Suprapubic skin (tissue), 4 donors: ENCODE data around the gene RNF175. TPM values are rescaled to one million over a fixed set of nuclear protein-coding genes. Genes with fewer than 3 reads are reported as not detected.
"Not testable (repeated sequence)": the region's sequence is repeated elsewhere in the genome, so short reads cannot be mapped to it uniquely, and the experiment has no call there.

Source experiments
- DNase-seq, 2 donors: peaks; one replicate each; pipeline ENCODE4 v3.0.0-alpha.2; 2019; ENCODE audit warnings: low spot score in 2 of 2
- H3K27ac ChIP-seq: fragments of 200-600 bp; sonication (generic); one replicate; pipeline ENCODE4 v1.5.1; 2019
- H3K27me3 ChIP-seq: fragments of 200-600 bp; sonication (generic); one replicate; pipeline ENCODE4 v1.5.1; 2019
- H3K36me3 ChIP-seq: fragments of 200-600 bp; sonication (generic); one replicate; pipeline ENCODE4 v1.5.1; 2019
- H3K4me1 ChIP-seq: fragments of 200-600 bp; sonication (generic); one replicate; pipeline ENCODE4 v1.5.1; 2019
- H3K4me3 ChIP-seq: fragments of 200-600 bp; sonication (generic); one replicate; pipeline ENCODE4 v1.5.1; 2019; ENCODE audit warnings: mild to moderate bottlenecking
- H3K9me3 ChIP-seq: fragments of 200-600 bp; sonication (generic); one replicate; pipeline ENCODE4 v1.5.1; 2019
- EP300 ChIP-seq: sonication (generic); formaldehyde crosslinking; IDR thresholded peaks from one replicate; pipeline ENCODE4 v1.6.1; 2017; ENCODE audit warnings: antibody characterized with exemption
- POLR2A ChIP-seq, 2 donors: fragments of 450-650 bp; IDR thresholded peaks; one replicate each; pipeline ENCODE4 v1.6.1; 2017; ENCODE audit warnings: antibody characterized with exemption in 2 of 2, mild to moderate bottlenecking in 2 of 2, moderate library complexity in 2 of 2
- POLR2AphosphoS5 ChIP-seq, 3 donors: sonication (generic); formaldehyde crosslinking; IDR thresholded peaks; one replicate each; pipeline ENCODE4 v1.6.1; 2017; ENCODE audit warnings: antibody characterized with exemption in 3 of 3
- WGBS: methylation state at CpG from one replicate; pipeline ENCODE4 v1.1.5; 2018; 5-methylcytosine and 5-hydroxymethylcytosine counted together
- total RNA-seq, 4 donors: library from RNA; depleted of rRNA; stranded (reverse); fragments of >200 nt; gene quantifications; one replicate each; pipeline ENCODE4 v1.1.0, GENCODE V29; 2016
- TF ChIP-seq, protein P1 (sequence below), 2 donors: fragments of 200-600 bp in 1 of 2; fragments of 450-650 bp in 1 of 2; sonication (generic) in 1 of 2; IDR thresholded peaks; one replicate each; pipeline ENCODE4 v1.5.1; 2016 to 2019; ENCODE audit warnings: antibody characterized with exemption in 2 of 2, mild to moderate bottlenecking in 1 of 2, moderate library complexity in 1 of 2

The RNF175 gene
- total RNA-seq, 4 donors from 2014 or later, result not detected

DNA sequence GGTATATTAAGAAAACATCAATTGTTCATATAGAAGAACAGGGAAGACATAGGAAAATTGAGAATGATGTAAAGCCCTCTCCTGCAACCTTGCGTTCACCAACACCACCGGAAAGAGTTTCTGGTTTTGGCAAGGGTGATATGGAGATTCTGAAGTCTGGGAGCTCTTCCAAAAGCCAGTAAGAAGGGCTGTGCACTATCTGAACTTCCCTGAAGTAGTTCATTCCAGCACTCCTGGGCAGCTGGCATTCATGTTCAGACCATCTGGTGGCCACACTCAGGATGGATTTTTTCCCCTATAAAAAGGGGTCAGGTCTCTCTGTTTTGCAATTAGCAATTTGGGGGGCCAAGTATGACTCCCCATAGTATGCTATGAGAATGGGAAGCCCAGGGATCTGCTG is 91.2 kb downstream of the RNF175 start:
- Histone ChIP-seq H3K27me3 (no peaks in the 10 kb centered on the region), H3K27ac (no peak overlapping the region), H3K9me3 (no peaks in the 10 kb centered on the region), H3K4me3 (no peak overlapping the region), H3K4me1 (no peaks in the 10 kb centered on the region), H3K36me3 (no peaks in the 10 kb centered on the region)
- WGBS, result 54% methylated on average over 2 of the region's 2 CpGs
- no peak for TF ChIP-seq POLR2A (IDR thresholded peaks at IDR 0.05)
- no peak for TF ChIP-seq EP300
- TF ChIP-seq, protein P1, sequence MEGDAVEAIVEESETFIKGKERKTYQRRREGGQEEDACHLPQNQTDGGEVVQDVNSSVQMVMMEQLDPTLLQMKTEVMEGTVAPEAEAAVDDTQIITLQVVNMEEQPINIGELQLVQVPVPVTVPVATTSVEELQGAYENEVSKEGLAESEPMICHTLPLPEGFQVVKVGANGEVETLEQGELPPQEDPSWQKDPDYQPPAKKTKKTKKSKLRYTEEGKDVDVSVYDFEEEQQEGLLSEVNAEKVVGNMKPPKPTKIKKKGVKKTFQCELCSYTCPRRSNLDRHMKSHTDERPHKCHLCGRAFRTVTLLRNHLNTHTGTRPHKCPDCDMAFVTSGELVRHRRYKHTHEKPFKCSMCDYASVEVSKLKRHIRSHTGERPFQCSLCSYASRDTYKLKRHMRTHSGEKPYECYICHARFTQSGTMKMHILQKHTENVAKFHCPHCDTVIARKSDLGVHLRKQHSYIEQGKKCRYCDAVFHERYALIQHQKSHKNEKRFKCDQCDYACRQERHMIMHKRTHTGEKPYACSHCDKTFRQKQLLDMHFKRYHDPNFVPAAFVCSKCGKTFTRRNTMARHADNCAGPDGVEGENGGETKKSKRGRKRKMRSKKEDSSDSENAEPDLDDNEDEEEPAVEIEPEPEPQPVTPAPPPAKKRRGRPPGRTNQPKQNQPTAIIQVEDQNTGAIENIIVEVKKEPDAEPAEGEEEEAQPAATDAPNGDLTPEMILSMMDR (IDR thresholded peaks at IDR 0.05), result no peak
- TF ChIP-seq POLR2AphosphoS5 (IDR thresholded peaks at IDR 0.05), result no peak
- no peak for DNase-seq

GRCh38 chr4:153666505-153666904 is 93.3 kb downstream of the RNF175 start:
- H3K27me3 ChIP-seq, result not testable (repeated sequence)

DNA sequence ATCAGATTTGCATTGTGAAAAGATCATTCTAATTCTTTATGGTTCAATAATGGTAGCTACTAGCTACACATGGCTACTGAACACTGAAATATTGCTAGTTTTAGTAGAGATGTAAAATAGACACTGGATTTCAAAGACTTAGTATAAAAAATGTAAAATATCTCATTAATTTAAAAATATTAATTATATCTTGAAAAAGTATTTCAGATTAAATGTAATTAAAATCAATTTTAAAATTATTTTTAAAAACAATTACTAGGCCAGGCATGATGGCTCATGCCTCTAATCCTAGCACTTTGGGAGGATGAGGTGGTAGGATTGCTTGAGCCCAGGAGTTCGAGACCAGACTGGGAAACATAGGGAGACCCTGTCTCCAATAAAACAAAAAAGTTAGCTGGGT is 96.2 kb downstream of the RNF175 start:
- peaks cover 14% of the 10 kb centered on the region for H3K4me1 ChIP-seq
- TF ChIP-seq POLR2A (IDR thresholded peaks at IDR 0.05) (no peak), POLR2AphosphoS5 (IDR thresholded peaks at IDR 0.05) (no peak), EP300 (no peak)
- TF ChIP-seq, protein P1 (IDR thresholded peaks at IDR 0.05), result no peak
- H3K27ac ChIP-seq, result no peak overlapping the region
- WGBS, result 92% methylated on average over 1 of the region's 1 CpG
- no peak for DNase-seq
- no peaks in the 10 kb centered on the region for H3K9me3 ChIP-seq
- H3K36me3 ChIP-seq, result no peaks in the 10 kb centered on the region
- no peak overlapping the region for H3K4me3 ChIP-seq
- H3K27me3 ChIP-seq, result no peaks in the 10 kb centered on the region

More at GRCh38 chr4:153666505-153666904, 93.3 kb downstream of the RNF175 start:
- 76% methylated on average over 1 of the region's 1 CpG for WGBS
- H3K4me1 ChIP-seq, H3K9me3 ChIP-seq, DNase-seq, H3K4me3 ChIP-seq, H3K36me3 ChIP-seq, H3K27ac ChIP-seq: not testable (repeated sequence)

DNA sequence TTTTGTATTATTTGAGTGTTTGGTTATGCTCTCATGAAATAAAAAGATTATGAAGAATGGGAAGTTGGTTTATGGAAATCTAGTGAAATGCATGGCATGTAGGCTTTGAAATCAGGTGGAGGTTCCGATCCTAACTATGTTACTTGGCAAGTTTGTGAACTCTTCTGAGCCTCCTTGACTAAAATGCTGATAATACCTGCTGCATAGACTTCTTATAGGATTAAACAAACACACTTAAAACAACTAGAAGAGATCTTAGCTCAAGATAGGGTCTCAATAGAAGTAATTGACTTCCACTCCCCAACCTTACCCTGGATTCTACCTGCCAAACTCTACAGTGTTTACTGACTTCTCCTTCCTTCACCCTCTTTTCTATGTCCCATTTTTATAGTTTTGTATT is 97.9 kb downstream of the RNF175 start:
- TF ChIP-seq EP300 (no peak), POLR2AphosphoS5 (IDR thresholded peaks at IDR 0.05) (no peak), POLR2A (IDR thresholded peaks at IDR 0.05) (no peak)
- TF ChIP-seq, protein P1 (IDR thresholded peaks at IDR 0.05), result no peak

GRCh38 chr4:153661215-153661822 is 98.5 kb downstream of the RNF175 start:
- H3K4me3 ChIP-seq, result no peak overlapping the region
- 57% methylated on average over 6 of the region's 6 CpGs for WGBS
- DNase-seq, result no peak
- peak overlapping the region; percentile 24 for H3K27ac ChIP-seq
- TF ChIP-seq POLR2A (IDR thresholded peaks at IDR 0.05) (no peak), POLR2AphosphoS5 (IDR thresholded peaks at IDR 0.05) (peak in 2 of 3 donors; percentile 87 to 99), EP300 (no peak)
- TF ChIP-seq, protein P1 (IDR thresholded peaks at IDR 0.05), result no peak
- H3K27me3 ChIP-seq, result no peaks in the 10 kb centered on the region
- H3K9me3 ChIP-seq, result no peaks in the 10 kb centered on the region
- H3K36me3 ChIP-seq, result no peaks in the 10 kb centered on the region
- H3K4me1 ChIP-seq, result peaks cover 19% of the 10 kb centered on the region

More for the DNA sequence above, 97.9 kb downstream of the RNF175 start:
- Histone ChIP-seq H3K4me3 (no peak overlapping the region), H3K27ac (peak overlapping the region; percentile 24), H3K4me1 (peaks cover 14% of the 10 kb centered on the region), H3K36me3 (no peaks in the 10 kb centered on the region), H3K9me3 (no peaks in the 10 kb centered on the region), H3K27me3 (no peaks in the 10 kb centered on the region)
- no peak for DNase-seq
- 88% methylated on average over 1 of the region's 1 CpG for WGBS

Other genes with a start within 250 kb of the RNF175 start
- gene TLR2, start 75.7 kb downstream of the RNF175 start, total RNA-seq, result 10 to 100 TPM in 2 of 4 donors, 1 to 10 TPM in 2; 8.4 to 13.1 (median 10.1) TPM
- gene SFRP2, start 29.1 kb upstream of the RNF175 start, total RNA-seq, result 1 to 10 TPM; 4.4 to 9.3 (median 6.5) TPM